H9 (cell line): ENCODE results near the gene ATG2B. TPM values are rescaled to one million over a fixed set of nuclear protein-coding genes. Genes with fewer than 3 reads are reported as not detected.

Source experiments
- DNase-seq: peaks from one replicate; pipeline ENCODE4 v3.0.0-alpha.2; 2017
- H2AFZ ChIP-seq: one replicate; pipeline ENCODE4 v1.6.1; 2013; ENCODE audit warnings: mild to moderate bottlenecking, low read length, control low read depth, moderate library complexity
- H2AK5ac ChIP-seq: 2 replicates; pipeline ENCODE4 v1.6.1; 2013; ENCODE audit warnings: low read length, control low read depth, mixed read lengths; ENCODE audit not compliant: insufficient read length
- H2BK120ac ChIP-seq: one replicate; pipeline ENCODE4 v1.6.1; 2013; ENCODE audit warnings: low read depth, mild to moderate bottlenecking, low read length, control low read depth, inconsistent platforms; ENCODE audit not compliant: poor library complexity, severe bottlenecking
- H2BK12ac ChIP-seq: 2 replicates; pipeline ENCODE4 v1.6.1; 2013; ENCODE audit warnings: low read length, control low read depth, mixed read lengths, low read depth; ENCODE audit not compliant: insufficient read length
- H2BK15ac ChIP-seq: 2 replicates; pipeline ENCODE4 v1.6.1; 2013; ENCODE audit warnings: low read depth, low read length, control low read depth
- H2BK20ac ChIP-seq: one replicate; pipeline ENCODE4 v1.6.1; 2013; ENCODE audit warnings: low read depth, mild to moderate bottlenecking, low read length, control low read depth, inconsistent platforms; ENCODE audit not compliant: poor library complexity, severe bottlenecking
- H2BK5ac ChIP-seq: 2 replicates; pipeline ENCODE4 v1.6.1; 2013; ENCODE audit warnings: low read length, control low read depth, mixed read lengths; ENCODE audit not compliant: insufficient read length
- H3K14ac ChIP-seq: 2 replicates; pipeline ENCODE4 v1.6.1; 2013; ENCODE audit warnings: low read length, control low read depth; ENCODE audit not compliant: insufficient read depth
- H3K18ac ChIP-seq: 2 replicates; pipeline ENCODE4 v1.6.1; 2013; ENCODE audit warnings: low read depth, mild to moderate bottlenecking, mixed read lengths, low read length, control low read depth; ENCODE audit not compliant: insufficient read length
- H3K23ac ChIP-seq: 2 replicates; pipeline ENCODE4 v1.6.1; 2013; ENCODE audit warnings: low read length, control low read depth, mixed read lengths, low read depth; ENCODE audit not compliant: insufficient read length
- H3K23me2 ChIP-seq: 2 replicates; pipeline ENCODE4 v1.6.1; 2013; ENCODE audit warnings: low read depth, mild to moderate bottlenecking, mixed read lengths, low read length, control low read depth; ENCODE audit not compliant: insufficient read length, poor library complexity, severe bottlenecking
- H3K27ac ChIP-seq: 2 replicates; pipeline ENCODE4 v1.5.1; 2013; ENCODE audit warnings: low read length, control low read depth, mixed read lengths, low read depth; ENCODE audit not compliant: insufficient read length
- H3K27me3 ChIP-seq: 2 replicates; pipeline ENCODE4 v1.6.1; 2013; ENCODE audit warnings: low read length, control low read depth, inconsistent platforms; ENCODE audit not compliant: insufficient read depth
- H3K4ac ChIP-seq: 2 replicates; pipeline ENCODE4 v1.6.1; 2013; ENCODE audit warnings: low read depth, mild to moderate bottlenecking, control low read depth, inconsistent platforms, low read length, moderate library complexity
- H3K4me1 ChIP-seq: 2 replicates; pipeline ENCODE4 v1.6.1; 2013; ENCODE audit warnings: low read length, control low read depth, inconsistent platforms; ENCODE audit not compliant: insufficient read depth
- H3K4me2 ChIP-seq: 2 replicates; pipeline ENCODE4 v1.6.1; 2013; ENCODE audit warnings: low read length, control low read depth, mixed read lengths; ENCODE audit not compliant: insufficient read length, insufficient read depth
- H3K56ac ChIP-seq: 2 replicates; pipeline ENCODE4 v1.6.1; 2013; ENCODE audit warnings: low read depth, mild to moderate bottlenecking, mixed read lengths, low read length, control low read depth; ENCODE audit not compliant: insufficient read length
- H3K79me1 ChIP-seq: 2 replicates; pipeline ENCODE4 v1.6.1; 2013; ENCODE audit warnings: low read depth, mild to moderate bottlenecking, moderate library complexity, low read length, control low read depth, inconsistent platforms; ENCODE audit not compliant: insufficient read depth, poor library complexity, severe bottlenecking
- H3K79me2 ChIP-seq: 2 replicates; pipeline ENCODE4 v1.6.1; 2013; ENCODE audit warnings: low read length, control low read depth, inconsistent platforms; ENCODE audit not compliant: insufficient read depth
- H3K9ac ChIP-seq: 2 replicates; pipeline ENCODE4 v1.6.1; 2013; ENCODE audit warnings: low read length, control low read depth, mixed read lengths; ENCODE audit not compliant: insufficient read length; ENCODE audit errors: extremely low read depth
- H3K9me3 ChIP-seq: one replicate; pipeline ENCODE4 v1.6.1; 2013; ENCODE audit warnings: low read depth, low read length, inconsistent platforms; ENCODE audit not compliant: control insufficient read depth
- H3T11ph ChIP-seq: one replicate; pipeline ENCODE4 v1.6.1; 2013; ENCODE audit warnings: mild to moderate bottlenecking, low read length, control low read depth, inconsistent platforms
- H4K20me1 ChIP-seq: one replicate; pipeline ENCODE4 v1.6.1; 2013; ENCODE audit not compliant: control insufficient read depth, insufficient read length, insufficient read depth
- H4K5ac ChIP-seq: 2 replicates; pipeline ENCODE4 v1.6.1; 2013; ENCODE audit warnings: low read depth, mild to moderate bottlenecking, mixed read lengths, low read length, control low read depth; ENCODE audit not compliant: insufficient read length
- H4K8ac ChIP-seq: replicated peaks from 2 replicates; pipeline ENCODE4 v1.6.1; 2013; ENCODE audit warnings: low read length, control low read depth, mixed read lengths, low read depth; ENCODE audit not compliant: insufficient read length
- H4K91ac ChIP-seq: 2 replicates; pipeline ENCODE4 v1.6.1; 2013; ENCODE audit warnings: low read depth, mild to moderate bottlenecking, moderate library complexity, mixed read lengths, low read length, control low read depth; ENCODE audit not compliant: insufficient read length
- H3K27ac Mint-ChIP-seq, 3 experiments: 2 replicates in 2 of 3; 3 replicates in 1 of 3; pipeline ENCODE4 v1.8.0; 2020 to 2021; ENCODE audit warnings: mixed read lengths in 3 of 3, mild to moderate bottlenecking in 1 of 3, moderate library complexity in 1 of 3
- H3K27me3 Mint-ChIP-seq: 2 replicates; pipeline ENCODE4 v1.8.0; 2021; ENCODE audit warnings: low read depth, mild to moderate bottlenecking, moderate library complexity, mixed read lengths
- H3K36me3 Mint-ChIP-seq, 3 experiments: 2 replicates in 2 of 3; 3 replicates in 1 of 3; pipeline ENCODE4 v1.8.0; 2020 to 2021; ENCODE audit warnings: low read depth in 3 of 3, mixed read lengths in 3 of 3; ENCODE audit not compliant: insufficient read depth in 1 of 3
- H3K4me1 Mint-ChIP-seq, 2 experiments: 2 replicates each; pipeline ENCODE4 v1.8.0; 2020; ENCODE audit warnings: mixed read lengths in 2 of 2
- H3K4me3 Mint-ChIP-seq, 2 experiments: 2 replicates in 1 of 2; 3 replicates in 1 of 2; pipeline ENCODE4 v1.8.0; 2020 to 2021; ENCODE audit warnings: mild to moderate bottlenecking in 2 of 2, mixed read lengths in 2 of 2, moderate library complexity in 1 of 2
- H3K9me3 Mint-ChIP-seq, 2 experiments: 2 replicates in 1 of 2; 3 replicates in 1 of 2; pipeline ENCODE4 v1.8.0; 2020; ENCODE audit warnings: mild to moderate bottlenecking in 2 of 2, mixed read lengths in 2 of 2, moderate library complexity in 1 of 2
- CTCF ChIP-seq: fragments of 200-600 bp; sonication (generic); conservative IDR thresholded peaks from 3 replicates; pipeline ENCODE4 v1.8.0; 2021; ENCODE audit warnings: antibody characterized with exemption, mild to moderate bottlenecking
- WGBS: extraction: QIAGEN DNeasy Blood & Tissue Kit; methylation state at CpG from one replicate; pipeline ENCODE4 v1.1.7; 2013; ENCODE audit warnings: missing lambda C conversion rate, low lambda C conversion rate, mixed read lengths; ENCODE audit not compliant: insufficient read length; ENCODE audit errors: extremely low coverage; 5-methylcytosine and 5-hydroxymethylcytosine counted together
- total RNA-seq: library from RNA; stranded (reverse); gene quantifications from 2 replicates; pipeline ENCODE4 v1.2.1, GENCODE V29; 2021

Gene ATG2B
- total RNA-seq, 1 experiment from 2014 or later, result 12.6 TPM

GRCh38 chr14:96252999-96253539 lies 110.1 kb downstream of the ATG2B start:
- H3K4me1 Mint-ChIP-seq, result peaks cover 19 to 22% of the 10 kb centered on the region in 2 experiments
- no peaks in the 10 kb centered on the region; a peak in 1 of 5 replicates for H3K9me3 Mint-ChIP-seq
- Histone ChIP-seq H2AK5ac (no peak overlapping the region), H4K5ac (no peak overlapping the region), H3K23ac (no peak overlapping the region), H3K4me1 (peaks cover 3% of the 10 kb centered on the region; the same call in 1 of the 2 replicates), H2BK5ac (no peak overlapping the region), H2BK12ac (no peak overlapping the region), H3K79me2 (no peaks in the 10 kb centered on the region), H3K79me1 (no peaks in the 10 kb centered on the region), H3K4me2 (no peak overlapping the region), H3K23me2 (no peaks in the 10 kb centered on the region), H3K56ac (no peak overlapping the region), H3K9me3 (no peaks in the 10 kb centered on the region), H4K20me1 (no peaks in the 10 kb centered on the region), H3K27me3 (no peaks in the 10 kb centered on the region), H2BK120ac (no peak overlapping the region), H3K18ac (no peak overlapping the region), H3K27ac (no peak overlapping the region), H3K9ac (no peak overlapping the region), H3K14ac (no peak overlapping the region), H4K8ac (no peak overlapping the region), H2BK20ac (no peak overlapping the region), H3K4ac (no peak overlapping the region), H2AFZ (no peak overlapping the region), H3T11ph (no peak overlapping the region), H2BK15ac (no peak overlapping the region), H4K91ac (no peak overlapping the region)
- no peak for TF ChIP-seq CTCF
- no peak overlapping the region for H3K4me3 Mint-ChIP-seq
- no peak overlapping the region for H3K27ac Mint-ChIP-seq
- peak; percentile 46 for DNase-seq
- no CpG with 5 or more reads among the region's 9 CpGs for WGBS
- no peaks in the 10 kb centered on the region; a peak in 1 of 7 replicates for H3K36me3 Mint-ChIP-seq
- H3K27me3 Mint-ChIP-seq, result peaks cover 11% of the 10 kb centered on the region
